ENCODE data around the gene MLEC.

DNA sequence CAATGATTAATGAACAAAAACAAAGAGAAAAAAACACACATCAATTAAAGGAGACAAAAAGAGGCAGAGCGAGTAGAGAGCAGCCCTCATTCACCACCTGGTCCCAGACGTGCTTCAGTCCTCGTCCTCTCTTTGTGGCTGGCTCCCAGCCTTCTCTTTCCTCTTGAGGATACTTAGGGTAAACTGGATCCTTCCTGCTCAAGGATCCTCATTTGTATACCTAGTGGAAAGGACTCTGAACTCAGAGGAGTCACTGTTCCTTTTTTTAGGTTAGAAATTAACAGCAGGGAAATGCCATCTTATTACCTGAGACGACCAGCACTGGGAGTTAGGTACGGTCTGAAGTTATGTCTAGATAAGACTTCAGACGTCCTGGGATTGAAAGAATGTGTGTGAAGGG lies 9.7 kb downstream of the MLEC start:
- TF ChIP-seq, protein P1, sequence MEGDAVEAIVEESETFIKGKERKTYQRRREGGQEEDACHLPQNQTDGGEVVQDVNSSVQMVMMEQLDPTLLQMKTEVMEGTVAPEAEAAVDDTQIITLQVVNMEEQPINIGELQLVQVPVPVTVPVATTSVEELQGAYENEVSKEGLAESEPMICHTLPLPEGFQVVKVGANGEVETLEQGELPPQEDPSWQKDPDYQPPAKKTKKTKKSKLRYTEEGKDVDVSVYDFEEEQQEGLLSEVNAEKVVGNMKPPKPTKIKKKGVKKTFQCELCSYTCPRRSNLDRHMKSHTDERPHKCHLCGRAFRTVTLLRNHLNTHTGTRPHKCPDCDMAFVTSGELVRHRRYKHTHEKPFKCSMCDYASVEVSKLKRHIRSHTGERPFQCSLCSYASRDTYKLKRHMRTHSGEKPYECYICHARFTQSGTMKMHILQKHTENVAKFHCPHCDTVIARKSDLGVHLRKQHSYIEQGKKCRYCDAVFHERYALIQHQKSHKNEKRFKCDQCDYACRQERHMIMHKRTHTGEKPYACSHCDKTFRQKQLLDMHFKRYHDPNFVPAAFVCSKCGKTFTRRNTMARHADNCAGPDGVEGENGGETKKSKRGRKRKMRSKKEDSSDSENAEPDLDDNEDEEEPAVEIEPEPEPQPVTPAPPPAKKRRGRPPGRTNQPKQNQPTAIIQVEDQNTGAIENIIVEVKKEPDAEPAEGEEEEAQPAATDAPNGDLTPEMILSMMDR (IDR thresholded peaks at IDR 0.05) = no peak
- no peak for TF ChIP-seq POLR2A (IDR thresholded peaks at IDR 0.05)
